Neural cell (in vitro differentiated cells): ENCODE results near the gene WWC2.
"Not testable (repeated sequence)": the region's sequence is repeated elsewhere in the genome, so short reads cannot be mapped to it uniquely, and the experiment has no call there.

ENCODE experiments used
- MXI1 ChIP-seq: fragments of 450-650 bp; conservative IDR thresholded peaks from 2 replicates; pipeline ENCODE4 v1.6.1; 2014; ENCODE audit warnings: antibody characterized with exemption, mild to moderate bottlenecking; ENCODE audit not compliant: poor library complexity, severe bottlenecking
- TF ChIP-seq, protein P1 (sequence below): fragments of 450-650 bp; IDR thresholded peaks from 2 replicates; pipeline ENCODE4 v1.5.1; 2014; ENCODE audit warnings: antibody characterized with exemption, mild to moderate bottlenecking, moderate library complexity; ENCODE audit not compliant: poor library complexity, severe bottlenecking

GRCh38 chr4:183150664-183151063 lies 51.6 kb downstream of the WWC2 start:
- TF ChIP-seq, protein P1, sequence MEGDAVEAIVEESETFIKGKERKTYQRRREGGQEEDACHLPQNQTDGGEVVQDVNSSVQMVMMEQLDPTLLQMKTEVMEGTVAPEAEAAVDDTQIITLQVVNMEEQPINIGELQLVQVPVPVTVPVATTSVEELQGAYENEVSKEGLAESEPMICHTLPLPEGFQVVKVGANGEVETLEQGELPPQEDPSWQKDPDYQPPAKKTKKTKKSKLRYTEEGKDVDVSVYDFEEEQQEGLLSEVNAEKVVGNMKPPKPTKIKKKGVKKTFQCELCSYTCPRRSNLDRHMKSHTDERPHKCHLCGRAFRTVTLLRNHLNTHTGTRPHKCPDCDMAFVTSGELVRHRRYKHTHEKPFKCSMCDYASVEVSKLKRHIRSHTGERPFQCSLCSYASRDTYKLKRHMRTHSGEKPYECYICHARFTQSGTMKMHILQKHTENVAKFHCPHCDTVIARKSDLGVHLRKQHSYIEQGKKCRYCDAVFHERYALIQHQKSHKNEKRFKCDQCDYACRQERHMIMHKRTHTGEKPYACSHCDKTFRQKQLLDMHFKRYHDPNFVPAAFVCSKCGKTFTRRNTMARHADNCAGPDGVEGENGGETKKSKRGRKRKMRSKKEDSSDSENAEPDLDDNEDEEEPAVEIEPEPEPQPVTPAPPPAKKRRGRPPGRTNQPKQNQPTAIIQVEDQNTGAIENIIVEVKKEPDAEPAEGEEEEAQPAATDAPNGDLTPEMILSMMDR = not testable (repeated sequence)
- not testable (repeated sequence) for TF ChIP-seq MXI1
